Gastroesophageal sphincter (tissue), 3 donors: Measurements from ENCODE around the gene LETMD1.

Source experiments
- POLR2A ChIP-seq, 2 donors: fragments of 450-650 bp; IDR thresholded peaks; one replicate each; pipeline ENCODE4 v1.6.1; 2017; ENCODE audit warnings: antibody characterized with exemption in 2 of 2, mild to moderate bottlenecking in 2 of 2, moderate library complexity in 1 of 2
- POLR2AphosphoS5 ChIP-seq: sonication (generic); formaldehyde crosslinking; IDR thresholded peaks from one replicate; pipeline ENCODE4 v1.6.1; 2017; ENCODE audit warnings: antibody characterized with exemption
- TF ChIP-seq, protein P1 (sequence below), 4 experiments: fragments of 200-600 bp in 2 of 4; fragments of 450-650 bp in 2 of 4; sonication (generic) in 1 of 4; IDR thresholded peaks; one replicate each; pipeline ENCODE4 v1.5.1; 2017 to 2019; ENCODE audit warnings: antibody characterized with exemption in 4 of 4, mild to moderate bottlenecking in 2 of 4, moderate library complexity in 2 of 4

DNA sequence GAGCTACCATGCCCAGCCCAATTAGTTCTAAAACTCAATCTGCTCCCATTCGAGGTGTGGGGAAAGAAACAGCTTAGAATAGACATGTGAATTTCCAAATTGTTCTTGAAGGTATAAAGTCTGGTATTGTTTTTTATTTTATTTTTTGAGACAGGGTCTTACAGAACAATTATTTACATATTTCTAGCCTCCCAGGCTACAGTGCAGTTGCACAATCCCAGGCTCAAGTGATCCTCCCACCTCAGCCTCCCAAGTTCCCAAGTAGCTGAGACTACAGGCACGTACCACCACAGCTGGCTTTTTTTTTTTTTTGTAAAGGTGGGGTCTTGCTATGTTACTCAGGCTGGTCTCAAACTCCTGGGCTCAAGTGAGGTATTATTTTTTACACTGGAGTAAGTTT is 28.2 kb upstream of the LETMD1 start:
- TF ChIP-seq POLR2A (IDR thresholded peaks at IDR 0.05): no peak
- no peak for TF ChIP-seq POLR2AphosphoS5
- TF ChIP-seq, protein P1, sequence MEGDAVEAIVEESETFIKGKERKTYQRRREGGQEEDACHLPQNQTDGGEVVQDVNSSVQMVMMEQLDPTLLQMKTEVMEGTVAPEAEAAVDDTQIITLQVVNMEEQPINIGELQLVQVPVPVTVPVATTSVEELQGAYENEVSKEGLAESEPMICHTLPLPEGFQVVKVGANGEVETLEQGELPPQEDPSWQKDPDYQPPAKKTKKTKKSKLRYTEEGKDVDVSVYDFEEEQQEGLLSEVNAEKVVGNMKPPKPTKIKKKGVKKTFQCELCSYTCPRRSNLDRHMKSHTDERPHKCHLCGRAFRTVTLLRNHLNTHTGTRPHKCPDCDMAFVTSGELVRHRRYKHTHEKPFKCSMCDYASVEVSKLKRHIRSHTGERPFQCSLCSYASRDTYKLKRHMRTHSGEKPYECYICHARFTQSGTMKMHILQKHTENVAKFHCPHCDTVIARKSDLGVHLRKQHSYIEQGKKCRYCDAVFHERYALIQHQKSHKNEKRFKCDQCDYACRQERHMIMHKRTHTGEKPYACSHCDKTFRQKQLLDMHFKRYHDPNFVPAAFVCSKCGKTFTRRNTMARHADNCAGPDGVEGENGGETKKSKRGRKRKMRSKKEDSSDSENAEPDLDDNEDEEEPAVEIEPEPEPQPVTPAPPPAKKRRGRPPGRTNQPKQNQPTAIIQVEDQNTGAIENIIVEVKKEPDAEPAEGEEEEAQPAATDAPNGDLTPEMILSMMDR (IDR thresholded peaks at IDR 0.05): no peak
